ENCODE data around the gene CD81.

- TF ChIP-seq POLR2AphosphoS5 (IDR thresholded peaks at IDR 0.05; ENCODE audit: low read depth): no peak
- TF ChIP-seq CTCF (conservative IDR thresholded peaks at IDR 0.05; ENCODE audit: low read depth in 2 of 2): no peak
- no peak for TF ChIP-seq EZH2 (IDR thresholded peaks at IDR 0.05; ENCODE audit: low read depth, unreplicated experiment)
- TF ChIP-seq REST (IDR thresholded peaks at IDR 0.05; ENCODE audit: unreplicated experiment): no peak
- TF ChIP-seq STAT1 (IDR thresholded peaks at IDR 0.05; ENCODE audit: unreplicated experiment): no peak
- TF ChIP-seq JUNB (IDR thresholded peaks at IDR 0.05; ENCODE audit: unreplicated experiment): no peak
- no peak for TF ChIP-seq EZH2phosphoT487 (IDR thresholded peaks at IDR 0.05; ENCODE audit: unreplicated experiment)
- no peak for TF ChIP-seq ZNF114 (CRISPR knock-in tag; IDR thresholded peaks at IDR 0.05)
- TF ChIP-seq NANOG (IDR thresholded peaks at IDR 0.05; ENCODE audit: borderline replicate concordance): no peak
- TF ChIP-seq ZNF462 (CRISPR knock-in tag; IDR thresholded peaks at IDR 0.05): no peak
Observed at GRCh38 chr11:2358754-2359442, 18.2 kb upstream of the CD81 start.
